GM12878 (cell line): ENCODE results near the gene PEAR1. TPM values are rescaled to one million over a fixed set of nuclear protein-coding genes. Genes with fewer than 3 reads are reported as not detected.

Experiments used
- ATAC-seq: fragments of 200-7000 bp; cut with Tn5 transposase; 3 replicates; pipeline ENCODE4 v1.9.1; 2020; ENCODE audit warnings: mild to moderate bottlenecking, moderate library complexity
- BruUV-seq: library from RNA; stranded (reverse); fragments of 400-500 nt; replicated peaks from 2 replicates; lab custom pipeline; 2021; lab: Mats Ljungman, UMichigan
- CTCF ChIA-PET: fragments of 300-600 bp; sonication (Branson Sonifier 250); formaldehyde crosslinking; extraction: SDS; loops from one replicate; lab custom pipeline; 2021; ENCODE audit warnings: inconsistent platforms; lab: Yijun Ruan, JAX
- POLR2A ChIA-PET: fragments of 350-600 bp; formaldehyde crosslinking; extraction: SDS; loops from one replicate; lab custom pipeline; 2021; ENCODE audit warnings: inconsistent platforms; lab: Charles Lee
- RAD21 ChIA-PET: fragments of 300-600 bp; sonication (Branson Sonifier 250); formaldehyde crosslinking; loops from one replicate; lab custom pipeline; 2023; ENCODE audit warnings: antibody characterized with exemption; ENCODE audit not compliant: unreplicated experiment; lab: Charles Lee
- SMC1A ChIA-PET: fragments of 300-600 bp; sonication (Branson Sonifier 250); formaldehyde crosslinking; loops from one replicate; lab custom pipeline; 2023; ENCODE audit not compliant: unreplicated experiment, uncharacterized antibody; lab: Charles Lee
- DNase-seq: peaks from one replicate; pipeline ENCODE4 v3.0.0-alpha.2; 2011; ENCODE audit warnings: low read depth, low spot score
- FAIRE-seq: peaks from 3 replicates; lab custom pipeline; 2011; peaks lifted over from hg19 to GRCh38; lab: Jason Lieb, UNC
- H2AFZ ChIP-seq: 2 replicates; pipeline ENCODE4 v1.6.0; 2011; ENCODE audit warnings: low read depth, low read length, control low read depth; ENCODE audit not compliant: control insufficient read depth
- H3K27ac ChIP-seq: 2 replicates; pipeline ENCODE4 v1.5.1; 2011; ENCODE audit warnings: control low read depth; ENCODE audit not compliant: control insufficient read depth, insufficient read depth
- H3K27me3 ChIP-seq, 2 experiments: replicated peaks in 1 of 2; 2 replicates each; pipeline versions ENCODE4 v1.6.0 to v1.6.1; 2011; ENCODE audit warnings: low read length in 1 of 2; ENCODE audit not compliant: control insufficient read depth in 2 of 2, insufficient read depth in 2 of 2
- H3K36me3 ChIP-seq, 2 experiments: 2 replicates each; pipeline ENCODE4 v1.5.1; 2011; ENCODE audit warnings: low read length in 1 of 2; ENCODE audit not compliant: control insufficient read depth in 2 of 2, insufficient read depth in 2 of 2
- H3K4me1 ChIP-seq: 2 replicates; pipeline ENCODE4 v1.6.1; 2011; ENCODE audit warnings: mild to moderate bottlenecking, low read length, moderate library complexity, mixed read lengths; ENCODE audit not compliant: control insufficient read depth, insufficient read depth
- H3K4me2 ChIP-seq: 2 replicates; pipeline ENCODE4 v1.6.0; 2011; ENCODE audit warnings: control low read depth; ENCODE audit not compliant: control insufficient read depth, insufficient read depth
- H3K4me3 ChIP-seq: fragments of 200-600 bp; sonication (generic); 2 replicates; pipeline ENCODE4 v1.5.1; 2016
- H3K79me2 ChIP-seq: 2 replicates; pipeline ENCODE4 v1.6.0; 2011; ENCODE audit warnings: low read length; ENCODE audit not compliant: control insufficient read depth, insufficient read depth
- H3K9ac ChIP-seq: 2 replicates; pipeline ENCODE4 v1.8.0; 2011; ENCODE audit warnings: low read length, control low read depth, mixed read lengths; ENCODE audit not compliant: control insufficient read depth, insufficient read depth
- H3K9me3 ChIP-seq: replicated peaks from 3 replicates; pipeline ENCODE4 v1.5.1; 2011; ENCODE audit warnings: mild to moderate bottlenecking, low read length; ENCODE audit not compliant: control insufficient read depth, insufficient read depth
- H4K20me1 ChIP-seq: 2 replicates; pipeline ENCODE4 v1.6.0; 2011; ENCODE audit not compliant: control insufficient read depth, insufficient read depth
- BCLAF1 ChIP-seq: fragments of 450-650 bp; IDR thresholded peaks from 2 replicates; pipeline ENCODE4 v1.6.1; 2017; ENCODE audit warnings: antibody characterized with exemption, mild to moderate bottlenecking, moderate library complexity
- BMI1 ChIP-seq: fragments of 450-650 bp; IDR thresholded peaks from 2 replicates; pipeline ENCODE4 v1.6.1; 2016; ENCODE audit warnings: mild to moderate bottlenecking, moderate library complexity, borderline replicate concordance
- CHD4 ChIP-seq: fragments of 200-600 bp; sonication (generic); IDR thresholded peaks from 2 replicates; pipeline ENCODE4 v1.6.1; 2016; ENCODE audit warnings: mild to moderate bottlenecking
- DPF2 ChIP-seq: fragments of 450-650 bp; IDR thresholded peaks from 2 replicates; pipeline ENCODE4 v1.6.1; 2017; ENCODE audit warnings: mild to moderate bottlenecking
- IRF5 ChIP-seq: fragments of 450-650 bp; IDR thresholded peaks from 2 replicates; pipeline ENCODE4 v1.6.1; 2017; ENCODE audit warnings: borderline replicate concordance
- JUNB ChIP-seq: IDR thresholded peaks from 2 replicates; pipeline ENCODE4 v1.6.1; 2016; ENCODE audit warnings: antibody characterized with exemption, mild to moderate bottlenecking
- NFYA ChIP-seq: IDR thresholded peaks from 2 replicates; pipeline ENCODE4 v1.6.1; 2011; ENCODE audit warnings: low read depth, mild to moderate bottlenecking, low read length, improper control_type of control experiment, borderline replicate concordance
- NRF1 ChIP-seq: conservative IDR thresholded peaks from 2 replicates; pipeline ENCODE4 v1.6.1; 2011; ENCODE audit warnings: mild to moderate bottlenecking, low read depth, low read length, improper control_type of control experiment
- PAX8 ChIP-seq: fragments of 450-650 bp; IDR thresholded peaks from 2 replicates; pipeline ENCODE4 v1.6.1; 2017; ENCODE audit warnings: mild to moderate bottlenecking, moderate library complexity
- POLR2AphosphoS5 ChIP-seq: IDR thresholded peaks from 2 replicates; pipeline ENCODE4 v1.6.1; 2011; ENCODE audit warnings: mild to moderate bottlenecking, low read length, inconsistent platforms
- RB1 ChIP-seq: fragments of 450-650 bp; formaldehyde crosslinking; IDR thresholded peaks from 2 replicates; pipeline ENCODE4 v1.6.1; 2017; ENCODE audit warnings: mild to moderate bottlenecking, borderline replicate concordance
- RBBP5 ChIP-seq: fragments of 200-600 bp; sonication (generic); conservative IDR thresholded peaks from 2 replicates; pipeline ENCODE4 v1.6.1; 2016
- USF2 ChIP-seq: IDR thresholded peaks from 2 replicates; pipeline ENCODE4 v1.6.1; 2011; ENCODE audit warnings: low read depth, low read length, improper control_type of control experiment, borderline replicate concordance
- ZBTB33 ChIP-seq: fragments of 450-650 bp; IDR thresholded peaks from 2 replicates; pipeline ENCODE4 v1.6.1; 2017; ENCODE audit warnings: mild to moderate bottlenecking
- WGBS: methylation state at CpG from one replicate; pipeline ENCODE4 v1.1.6; 2016; ENCODE audit warnings: low lambda C conversion rate; ENCODE audit not compliant: insufficient replicate concordance, insufficient coverage; ENCODE audit errors: missing lambda C conversion rate; 5-methylcytosine and 5-hydroxymethylcytosine counted together
- in situ Hi-C: fragments of 300-500 bp; cut with MboI; formaldehyde crosslinking; loops from 9 replicates; pipeline ENCODE4 v1.14.3; 2018; ENCODE audit warnings: mixed read lengths
- intact Hi-C: fragments of 100-400 bp; cut with micrococcal nuclease; formaldehyde crosslinking; loops from one replicate; pipeline ENCODE4 v1.14.2; 2022; ENCODE audit not compliant: unreplicated experiment
- polyA plus RNA-seq, 11 experiments: library from polyadenylated mRNA; depleted of rRNA in 4 of 11; unstranded in 6 of 11; stranded (reverse) in 5 of 11; fragments of >200 nt; fragmentation: Nextera tagmentation in 4 of 11; fragmentation: Illumina TruSeq in 1 of 11; extraction: Ambion mirVana in 4 of 11; extraction: Trizol in 1 of 11; gene quantifications; 1 replicate in 1 of 11; 2 replicates in 10 of 11; pipeline versions ENCODE4 v1.2.1 to v1.2.3, GENCODE V29; 2011 to 2016; ENCODE audit warnings: inconsistent platforms in 2 of 11, missing spikeins in 2 of 11, low read depth in 1 of 11
- total RNA-seq, 4 experiments: library from RNA; depleted of rRNA in 3 of 4; stranded (reverse); fragments of >200 nt in 3 of 4; fragmentation: Illumina TruSeq in 1 of 4; extraction: Trizol in 1 of 4; gene quantifications; 2 replicates each; pipeline versions ENCODE4 v1.2.1 to v1.2.3, GENCODE V29; 2013 to 2021

PEAR1 gene
- total and polyA plus RNA-seq, 10 of the 15 experiments (the other 5 are each of a cell fraction or from before 2014, with no cell fraction given), result not detected

- TF ChIP-seq BCLAF1, result no peak
Observed at GRCh38 chr1:156849151-156849496, 44.4 kb upstream of the PEAR1 start (continued).

- ATAC-seq (no peak), FAIRE-seq (no peak), DNase-seq (no peak)
- Histone ChIP-seq H3K27me3 (peaks cover 4 to 5% of the 10 kb centered on the region in 2 experiments; a peak in 2 of 4 replicates), H3K4me2 (no peak overlapping the region), H3K79me2 (no peaks in the 10 kb centered on the region), H3K4me1 (no peaks in the 10 kb centered on the region), H4K20me1 (no peaks in the 10 kb centered on the region), H3K4me3 (no peak overlapping the region), H3K27ac (no peak overlapping the region), H3K9me3 (no peaks in the 10 kb centered on the region), H2AFZ (no peak overlapping the region), H3K9ac (no peak overlapping the region), H3K36me3 (no peaks in the 10 kb centered on the region)
- TF ChIP-seq POLR2AphosphoS5 (no peak), JUNB (no peak), BMI1 (no peak), USF2 (no peak), IRF5 (no peak), NFYA (no peak), DPF2 (no peak), NRF1 (no peak), RB1 (no peak), ZBTB33 (no peak), PAX8 (no peak), RBBP5 (no peak), CHD4 (no peak)
- in situ Hi-C loops, result no loop called here
- SMC1A ChIA-PET, result interaction anchor here (1.4 kb wide), 1 partner anchor 9 kb away, joined by 5 read pairs; the partner anchor contains the start of gene NTRK1
- CTCF ChIA-PET, result interaction anchor here (1.5 to 2.4 kb wide), 2 partner anchors 14 to 54 kb away, joined by 5 to 11 read pairs; no protein-coding TSS in a partner anchor
- POLR2A ChIA-PET, result no interaction called here
- RAD21 ChIA-PET, result interaction anchor here (0.6 kb wide), 1 partner anchor 252 kb away, joined by 4 read pairs; no protein-coding TSS in a partner anchor
- BruUV-seq, result no TSS peak
- 29% methylated on average over 16 of the region's 17 CpGs for WGBS
- intact Hi-C loops, result no loop called here
Observed at GRCh38 chr1:156851779-156852417, 41.6 kb upstream of the PEAR1 start.
